ENCODE results near the gene PAQR5. TPM values are rescaled to one million over a fixed set of nuclear protein-coding genes. Genes with fewer than 3 reads are reported as not detected.
"Not testable (repeated sequence)": the region's sequence is repeated elsewhere in the genome, so short reads cannot be mapped to it uniquely, and the experiment has no call there.

The PAQR5 gene
- total RNA-seq, 1 experiment from 2014 or later = 0.91 TPM

- no peak for DNase-seq (ENCODE audit: low read depth)
These were observed 59.4 kb downstream of the PAQR5 start for GRCh38 chr15:69357773-69358771.

GRCh38 chr15:69358850-69359249, 60.1 kb downstream of the PAQR5 start:
- DNase-seq (ENCODE audit: low read depth) = no peak

- DNase-seq (ENCODE audit: low read depth) = no peak
These were observed 61.0 kb downstream of the PAQR5 start for GRCh38 chr15:69359722-69360121.

- DNase-seq (ENCODE audit: low read depth) = no peak
These were observed 61.9 kb downstream of the PAQR5 start for GRCh38 chr15:69360642-69361041.

- no peak for DNase-seq (ENCODE audit: low read depth)
These were observed 68.5 kb downstream of the PAQR5 start for GRCh38 chr15:69367236-69367635.

GRCh38 chr15:69369631-69370030, 70.9 kb downstream of the PAQR5 start:
- DNase-seq (ENCODE audit: low read depth) = no peak

GRCh38 chr15:69373406-69373805, 74.7 kb downstream of the PAQR5 start:
- DNase-seq (ENCODE audit: low read depth) = no peak

- DNase-seq (ENCODE audit: low read depth) = no peak
These were observed 76.6 kb downstream of the PAQR5 start for GRCh38 chr15:69375151-69375790.

GRCh38 chr15:69377216-69377970, 78.7 kb downstream of the PAQR5 start:
- no peak for DNase-seq (ENCODE audit: low read depth)

GRCh38 chr15:69380100-69380725, 81.5 kb downstream of the PAQR5 start:
- peak; percentile 21 for DNase-seq (ENCODE audit: low read depth)

- DNase-seq (ENCODE audit: low read depth) = no peak
These were observed 82.0 kb downstream of the PAQR5 start for GRCh38 chr15:69380726-69381105.

- not testable (repeated sequence) for DNase-seq (ENCODE audit: low read depth)
These were observed 83.5 kb downstream of the PAQR5 start for GRCh38 chr15:69382176-69382575.

GRCh38 chr15:69384066-69384465, 85.4 kb downstream of the PAQR5 start:
- DNase-seq (ENCODE audit: low read depth) = not testable (repeated sequence)

- no peak for DNase-seq (ENCODE audit: low read depth)
These were observed 86.2 kb downstream of the PAQR5 start for GRCh38 chr15:69384626-69385598.

GRCh38 chr15:69385831-69386230, 87.1 kb downstream of the PAQR5 start:
- no peak for DNase-seq (ENCODE audit: low read depth)

GRCh38 chr15:69386284-69386683, 87.6 kb downstream of the PAQR5 start:
- no peak for DNase-seq (ENCODE audit: low read depth)

- DNase-seq (ENCODE audit: low read depth) = peak; percentile 57
These were observed 89.6 kb downstream of the PAQR5 start for GRCh38 chr15:69388260-69388705.

- no peak for DNase-seq (ENCODE audit: low read depth)
These were observed 90.7 kb downstream of the PAQR5 start for GRCh38 chr15:69389426-69389825.

GRCh38 chr15:69390575-69390974, 91.9 kb downstream of the PAQR5 start:
- DNase-seq (ENCODE audit: low read depth) = peak; percentile 82

GRCh38 chr15:69391046-69391757, 92.5 kb downstream of the PAQR5 start:
- no peak for DNase-seq (ENCODE audit: low read depth)
